B cell (primary cell): ENCODE data around the gene RNASET2. TPM values are rescaled to one million over a fixed set of nuclear protein-coding genes. Genes with fewer than 3 reads are reported as not detected.

Experiments used
- ATAC-seq: fragments of 200-7000 bp; cut with Tn5 transposase; one replicate; pipeline ENCODE4 v1.10.0; 2021; ENCODE audit warnings: low read depth, mild to moderate bottlenecking, moderate number of reproducible peaks, moderate library complexity
- CTCF ChIA-PET: fragments of 350-600 bp; sonication (Branson Sonifier 250); formaldehyde crosslinking; loops from one replicate; lab custom pipeline; 2021; ENCODE audit warnings: antibody characterized with exemption, inconsistent platforms; lab: Charles Lee
- POLR2A ChIA-PET: fragments of 350-600 bp; sonication (Branson Sonifier 250); formaldehyde crosslinking; loops from one replicate; lab custom pipeline; 2021; ENCODE audit warnings: antibody characterized with exemption; lab: Charles Lee
- DNase-seq: peaks from one replicate; pipeline ENCODE4 v3.0.0; 2013
- H2AFZ ChIP-seq: 2 replicates; pipeline ENCODE4 v1.6.1; 2012; ENCODE audit warnings: mild to moderate bottlenecking, low read depth, low read length; ENCODE audit not compliant: insufficient read depth, poor library complexity, severe bottlenecking
- H3K27ac ChIP-seq, 2 donors: 1 replicate in 1 of 2; 2 replicates in 1 of 2; pipeline ENCODE4 v1.5.1; 2012 to 2013; ENCODE audit warnings: low read length in 2 of 2, mild to moderate bottlenecking in 2 of 2, moderate library complexity in 1 of 2
- H3K27me3 ChIP-seq, 4 experiments: fragments of 200-600 bp in 1 of 4; sonication (generic) in 1 of 4; replicated peaks in 1 of 4; 1 replicate in 2 of 4; 2 replicates in 2 of 4; pipeline versions ENCODE4 v1.6.1 to v1.7.0; 2013 to 2016; ENCODE audit warnings: low read length in 3 of 4, mild to moderate bottlenecking in 2 of 4, mixed read lengths in 1 of 4, moderate library complexity in 1 of 4; ENCODE audit not compliant: insufficient read depth in 4 of 4, control insufficient read depth in 3 of 4; ENCODE audit errors: control extremely low read depth in 1 of 4
- H3K36me3 ChIP-seq, 2 experiments: replicated peaks in 1 of 2; 1 replicate in 1 of 2; 2 replicates in 1 of 2; pipeline versions ENCODE4 v1.6.1 to v1.7.1; 2013; ENCODE audit warnings: low read length in 1 of 2; ENCODE audit not compliant: insufficient read depth in 2 of 2, control insufficient read depth in 1 of 2; ENCODE audit errors: control extremely low read depth in 1 of 2, extremely low read depth in 1 of 2
- H3K4me1 ChIP-seq, 2 donors: fragments of 200-600 bp in 1 of 2; sonication (generic) in 1 of 2; 1 replicate in 1 of 2; 2 replicates in 1 of 2; pipeline versions ENCODE4 v1.5.1 to v1.6.1; 2013 to 2017; ENCODE audit warnings: low read length in 2 of 2; ENCODE audit not compliant: control insufficient read depth in 2 of 2, insufficient read depth in 2 of 2
- H3K4me2 ChIP-seq: replicated peaks from 2 replicates; pipeline ENCODE3; 2012; ENCODE audit warnings: mild to moderate bottlenecking, low read depth, low read length; ENCODE audit not compliant: poor library complexity, severe bottlenecking
- H3K4me3 ChIP-seq, 5 experiments: fragments of 200-600 bp in 1 of 5; sonication (generic) in 1 of 5; 1 replicate in 3 of 5; 2 replicates in 2 of 5; pipeline versions ENCODE4 v1.5.1 to v1.7.0; 2011 to 2016; ENCODE audit warnings: low read length in 4 of 5, mild to moderate bottlenecking in 4 of 5, low read depth in 2 of 5, control low read depth in 1 of 5, moderate library complexity in 1 of 5; ENCODE audit not compliant: insufficient read depth in 1 of 5; ENCODE audit errors: control extremely low read depth in 1 of 5, extremely low read depth in 1 of 5
- H3K79me2 ChIP-seq: fragments of 200-600 bp; sonication (generic); one replicate; pipeline ENCODE4 v1.6.0; 2016; ENCODE audit warnings: low read length; ENCODE audit not compliant: control insufficient read depth, insufficient read depth
- H3K9ac ChIP-seq: fragments of 200-600 bp; sonication (generic); 2 replicates; pipeline ENCODE4 v1.6.1; 2017; ENCODE audit warnings: mild to moderate bottlenecking, low read length, moderate library complexity
- H3K9me3 ChIP-seq, 3 donors: one replicate each; pipeline versions ENCODE4 v1.6.1 to v1.7.1; 2013; ENCODE audit warnings: low read length in 2 of 3; ENCODE audit not compliant: control insufficient read depth in 2 of 3, insufficient read depth in 1 of 3; ENCODE audit errors: control extremely low read depth in 1 of 3
- H4K20me1 ChIP-seq: 2 replicates; pipeline ENCODE4 v1.6.0; 2012; ENCODE audit warnings: mild to moderate bottlenecking, low read length; ENCODE audit not compliant: insufficient read depth, control insufficient read depth, poor library complexity, severe bottlenecking
- H3K27ac Mint-ChIP-seq: one replicate; pipeline ENCODE4 v1.8.0; 2021; ENCODE audit warnings: mixed read lengths
- H3K27me3 Mint-ChIP-seq: one replicate; pipeline ENCODE4 v1.8.0; 2021; ENCODE audit warnings: mixed read lengths
- H3K4me1 Mint-ChIP-seq: one replicate; pipeline ENCODE4 v1.8.0; 2021; ENCODE audit warnings: mixed read lengths
- H3K4me3 Mint-ChIP-seq: one replicate; pipeline ENCODE4 v1.8.0; 2021; ENCODE audit warnings: mixed read lengths
- H3K9me3 Mint-ChIP-seq: one replicate; pipeline ENCODE4 v1.8.0; 2022; ENCODE audit warnings: mixed read lengths; ENCODE audit not compliant: insufficient read depth
- EZH2 ChIP-seq: IDR thresholded peaks from 2 replicates; pipeline ENCODE4 v1.6.1; 2012; ENCODE audit warnings: borderline replicate concordance, low read depth, mild to moderate bottlenecking, moderate library complexity, low read length; ENCODE audit not compliant: insufficient read depth, poor library complexity, severe bottlenecking
- WGBS: methylation state at CpG from one replicate; pipeline ENCODE4 v1.1.5; 2013; ENCODE audit warnings: missing lambda C conversion rate; ENCODE audit not compliant: insufficient coverage; 5-methylcytosine and 5-hydroxymethylcytosine counted together
- intact Hi-C: fragments of 100-400 bp; cut with micrococcal nuclease; formaldehyde crosslinking; loops from one replicate; pipeline ENCODE4 v1.10.0; 2022
- polyA plus RNA-seq: library from polyadenylated mRNA; depleted of rRNA; stranded (reverse); fragments of >200 nt; gene quantifications from 2 replicates; pipeline ENCODE4 v1.2.3, GENCODE V29; 2012
- total RNA-seq, 2 donors: library from RNA; stranded (reverse); fragments of 120-200 nt in 1 of 2; gene quantifications; 1 replicate in 1 of 2; 2 replicates in 1 of 2; pipeline versions ENCODE4 v1.2.3 to v1.2.4, GENCODE V29; 2013 to 2022
- TF ChIP-seq, protein P1 (sequence below): fragments of 200-600 bp; IDR thresholded peaks from one replicate; pipeline ENCODE4 v1.8.0; 2022; ENCODE audit warnings: antibody characterized with exemption, mild to moderate bottlenecking

RNASET2 gene
- total and polyA plus RNA-seq, 2 donors (not counting 1 experiment from before 2014, with no cell fraction given): 293 to 330 TPM

DNA sequence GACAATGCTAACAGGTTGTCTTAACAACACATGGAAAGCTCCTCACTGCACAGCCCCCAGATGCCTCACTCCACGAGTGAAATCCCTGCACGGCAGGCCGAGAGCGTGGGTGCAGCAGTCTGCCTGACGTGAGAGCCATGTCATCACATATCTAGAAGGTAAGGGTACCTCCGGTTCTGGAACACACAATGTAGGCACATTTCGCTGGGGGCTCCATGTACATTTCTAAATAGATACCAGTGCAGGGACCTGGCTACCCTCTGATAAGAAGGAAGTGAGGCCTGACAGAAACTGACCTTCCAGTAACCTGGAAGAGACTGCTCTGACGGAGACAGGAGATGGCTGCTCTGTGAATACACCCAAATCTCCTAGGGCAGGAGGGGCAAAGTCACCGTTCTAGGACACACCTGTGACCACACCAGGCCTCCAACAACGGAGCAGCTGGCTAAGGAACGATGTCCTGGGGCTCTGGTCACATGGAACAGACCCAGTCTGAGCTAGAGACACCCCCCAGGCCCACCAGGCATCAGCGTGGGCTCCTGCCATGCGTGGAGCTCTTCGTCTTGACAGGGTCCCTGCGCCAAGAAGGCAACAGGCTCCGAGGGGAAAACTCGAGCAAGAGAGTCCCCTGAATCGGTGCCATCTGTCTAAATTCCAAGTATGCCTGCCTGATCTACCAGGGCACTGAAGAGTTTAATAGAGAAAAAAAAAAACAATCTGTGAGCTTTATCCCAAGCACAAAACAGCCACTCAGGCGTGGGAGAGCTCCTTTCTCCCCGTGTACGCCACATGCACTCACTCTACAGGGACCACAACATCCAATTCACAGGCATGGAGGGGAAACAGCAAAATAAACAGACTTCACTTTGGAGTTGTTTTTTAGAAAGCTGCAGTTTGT, 27.5 kb downstream of the RNASET2 start:
- Mint-ChIP-seq H3K27me3 (no peaks in the 10 kb centered on the region), H3K4me3 (peak overlapping the region; percentile 55), H3K4me1 (peaks cover 43% of the 10 kb centered on the region), H3K27ac (peak overlapping the region; percentile 96), H3K9me3 (no peaks in the 10 kb centered on the region)
- ATAC-seq (no peak), DNase-seq (no peak)
- H3K9me3 ChIP-seq: no peaks in the 10 kb centered on the region
- H3K4me1 ChIP-seq: peaks cover 21 to 29% of the 10 kb centered on the region in 2 donors
- peaks cover 4 to 72% of the 10 kb centered on the region in 2 experiments for H3K36me3 ChIP-seq
- ChIA-PET CTCF (interaction anchor here (0.9 to 1.9 kb wide), 5 partner anchors 22 to 213 kb away, joined by 3 to 17 read pairs (median 4); partner anchors contain the start of gene RNASET2), POLR2A (interaction anchor here (0.6 to 1.3 kb wide), 6 partner anchors 17 to 185 kb away, joined by 3 to 14 read pairs (median 4); partner anchors contain the start of gene RNASET2)
- no peak overlapping the region for H3K9ac ChIP-seq
- no peak overlapping the region for H2AFZ ChIP-seq
- peak overlapping the region in 1 of 5 experiments; percentile 8 for H3K4me3 ChIP-seq
- TF ChIP-seq EZH2: no peak
- TF ChIP-seq, protein P1, sequence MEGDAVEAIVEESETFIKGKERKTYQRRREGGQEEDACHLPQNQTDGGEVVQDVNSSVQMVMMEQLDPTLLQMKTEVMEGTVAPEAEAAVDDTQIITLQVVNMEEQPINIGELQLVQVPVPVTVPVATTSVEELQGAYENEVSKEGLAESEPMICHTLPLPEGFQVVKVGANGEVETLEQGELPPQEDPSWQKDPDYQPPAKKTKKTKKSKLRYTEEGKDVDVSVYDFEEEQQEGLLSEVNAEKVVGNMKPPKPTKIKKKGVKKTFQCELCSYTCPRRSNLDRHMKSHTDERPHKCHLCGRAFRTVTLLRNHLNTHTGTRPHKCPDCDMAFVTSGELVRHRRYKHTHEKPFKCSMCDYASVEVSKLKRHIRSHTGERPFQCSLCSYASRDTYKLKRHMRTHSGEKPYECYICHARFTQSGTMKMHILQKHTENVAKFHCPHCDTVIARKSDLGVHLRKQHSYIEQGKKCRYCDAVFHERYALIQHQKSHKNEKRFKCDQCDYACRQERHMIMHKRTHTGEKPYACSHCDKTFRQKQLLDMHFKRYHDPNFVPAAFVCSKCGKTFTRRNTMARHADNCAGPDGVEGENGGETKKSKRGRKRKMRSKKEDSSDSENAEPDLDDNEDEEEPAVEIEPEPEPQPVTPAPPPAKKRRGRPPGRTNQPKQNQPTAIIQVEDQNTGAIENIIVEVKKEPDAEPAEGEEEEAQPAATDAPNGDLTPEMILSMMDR: no peak
- no peaks in the 10 kb centered on the region for H3K27me3 ChIP-seq
- intact Hi-C loops: no loop called here
- peaks cover 63% of the 10 kb centered on the region for H4K20me1 ChIP-seq
- 92% methylated on average over 16 of the region's 21 CpGs for WGBS
- peaks cover 44% of the 10 kb centered on the region for H3K79me2 ChIP-seq
- H3K27ac ChIP-seq: peak overlapping the region; percentile 39 to 74
- H3K4me2 ChIP-seq: peak overlapping the region; percentile 41
